Central memory CD8-positive, alpha-beta T cell (primary cell): ENCODE results near the gene KDM2B.

Source experiments
- ATAC-seq: fragments of 150-1000 bp; cut with Tn5 transposase; replicated peaks from 2 replicates; pipeline ENCODE4 v1.10.0; 2022; ENCODE audit warnings: mild to moderate bottlenecking, moderate FRiP score, moderate number of reproducible peaks; ENCODE audit not compliant: poor library complexity, severe bottlenecking; ENCODE audit errors: extremely low read depth
- DNase-seq, 2 donors: peaks; one replicate each; pipeline ENCODE4 v3.0.0; 2021; ENCODE audit warnings: low spot score in 2 of 2
- H3K27ac Mint-ChIP-seq: one replicate; pipeline ENCODE4 v1.8.0; 2022; ENCODE audit warnings: low read depth, mild to moderate bottlenecking, moderate library complexity, mixed read lengths
- H3K27me3 Mint-ChIP-seq: one replicate; pipeline ENCODE4 v1.8.0; 2022; ENCODE audit warnings: mixed read lengths
- H3K36me3 Mint-ChIP-seq: one replicate; pipeline ENCODE4 v1.8.0; 2022; ENCODE audit warnings: mild to moderate bottlenecking, moderate library complexity, mixed read lengths; ENCODE audit not compliant: insufficient read depth
- H3K4me1 Mint-ChIP-seq: one replicate; pipeline ENCODE4 v1.8.0; 2022; ENCODE audit warnings: mixed read lengths
- H3K4me3 Mint-ChIP-seq: one replicate; pipeline ENCODE4 v1.8.0; 2022; ENCODE audit warnings: mild to moderate bottlenecking, moderate library complexity, mixed read lengths
- H3K9me3 Mint-ChIP-seq: one replicate; pipeline ENCODE4 v1.8.0; 2022; ENCODE audit warnings: mixed read lengths

The KDM2B gene

DNA sequence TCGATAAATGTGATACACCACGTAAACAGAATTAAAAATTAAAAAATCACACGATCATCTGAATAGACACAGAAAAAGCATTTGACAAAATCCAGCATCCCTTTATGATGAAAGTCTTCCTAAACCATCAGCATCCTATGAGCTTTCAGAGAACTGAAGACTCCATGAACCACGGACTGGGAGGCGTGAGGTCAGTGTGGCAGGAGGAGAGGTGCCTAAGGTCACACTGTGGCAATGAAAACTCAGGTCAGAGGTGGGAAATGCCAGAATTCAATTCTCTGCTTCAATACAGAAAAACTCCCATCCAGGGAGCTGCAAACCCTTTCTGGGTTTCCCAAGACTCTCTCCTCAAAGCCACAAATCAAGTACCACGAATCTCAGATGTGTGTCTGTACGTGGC lies 51.6 kb downstream of the KDM2B start:
- DNase-seq: no peak
- Mint-ChIP-seq H3K9me3 (no peaks in the 10 kb centered on the region), H3K4me1 (peaks cover 21% of the 10 kb centered on the region), H3K36me3 (peaks cover 25% of the 10 kb centered on the region), H3K4me3 (no peak overlapping the region), H3K27ac (peak overlapping the region; percentile 35), H3K27me3 (no peaks in the 10 kb centered on the region)
- ATAC-seq: no peak

DNA sequence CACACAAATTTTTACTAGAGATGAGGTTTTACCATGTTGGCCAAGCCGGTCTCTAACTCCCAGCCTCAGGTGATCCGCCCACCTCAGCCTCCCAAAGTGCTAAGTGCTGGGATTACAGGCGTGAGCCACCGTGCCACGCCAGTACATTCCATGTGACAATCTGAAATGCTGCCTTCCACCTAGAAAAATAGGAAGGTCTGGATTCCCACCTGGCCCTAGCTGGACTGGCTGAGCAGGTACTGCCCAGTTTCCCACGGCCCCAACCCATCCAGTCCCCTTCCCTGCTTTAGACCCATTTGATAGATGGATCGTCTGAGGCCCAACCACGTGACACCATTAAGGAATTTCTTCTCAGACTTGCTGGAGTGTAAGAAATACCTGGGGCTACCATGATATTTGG lies 55.4 kb downstream of the KDM2B start:
- Mint-ChIP-seq H3K27ac (no peak overlapping the region), H3K4me1 (peaks cover 22% of the 10 kb centered on the region)

DNA sequence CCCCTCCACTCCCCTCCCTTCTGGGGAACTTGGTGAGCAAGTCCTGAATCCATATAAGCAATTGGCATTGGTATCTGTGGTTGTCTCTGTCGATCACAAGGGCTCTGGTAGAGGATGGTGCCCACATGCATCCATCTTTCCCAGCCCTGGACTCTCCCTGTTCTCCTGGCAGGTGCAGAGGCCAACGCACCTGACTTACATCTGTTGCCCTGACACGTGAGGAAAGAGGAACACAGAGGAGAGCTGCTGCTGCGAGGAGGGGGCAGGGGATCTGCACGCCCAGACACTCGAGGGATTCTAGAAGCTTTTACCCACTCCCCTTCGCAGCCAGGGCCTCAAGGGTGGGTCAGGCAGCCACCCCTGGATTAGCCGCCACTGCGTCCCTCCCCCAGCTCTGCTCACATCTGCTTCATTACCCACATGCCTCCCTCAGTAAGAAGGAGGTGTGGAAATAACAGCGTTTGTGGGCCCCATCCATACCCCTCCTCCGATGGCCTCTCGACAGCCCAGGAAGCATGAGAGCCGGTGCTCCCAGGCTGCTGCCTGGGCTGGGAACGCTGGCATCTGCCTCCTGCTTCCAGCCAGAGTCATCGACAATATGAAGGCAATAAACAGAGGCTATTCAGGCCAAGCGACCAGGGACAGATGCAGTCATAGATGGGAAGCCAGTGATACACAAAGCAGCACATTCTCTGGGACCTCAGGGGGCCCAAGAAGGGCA lies 56.5 kb downstream of the KDM2B start:
- H3K27me3 Mint-ChIP-seq: no peaks in the 10 kb centered on the region
- H3K27ac Mint-ChIP-seq: no peak overlapping the region
- H3K4me1 Mint-ChIP-seq: peaks cover 19% of the 10 kb centered on the region
- ATAC-seq (no peak), DNase-seq (no peak)
- peaks cover 14% of the 10 kb centered on the region for H3K36me3 Mint-ChIP-seq
- no peaks in the 10 kb centered on the region for H3K9me3 Mint-ChIP-seq
- no peak overlapping the region for H3K4me3 Mint-ChIP-seq

More for the DNA sequence above, 55.4 kb downstream of the KDM2B start:
- H3K4me3 Mint-ChIP-seq: no peak overlapping the region
- ATAC-seq: no peak
- no peaks in the 10 kb centered on the region for H3K27me3 Mint-ChIP-seq
- DNase-seq: no peak
- peaks cover 14% of the 10 kb centered on the region for H3K36me3 Mint-ChIP-seq
- H3K9me3 Mint-ChIP-seq: no peaks in the 10 kb centered on the region

GRCh38 chr12:121523741-121524140 lies 57.1 kb downstream of the KDM2B start:
- Mint-ChIP-seq H3K36me3 (peaks cover 12% of the 10 kb centered on the region), H3K4me1 (peaks cover 16% of the 10 kb centered on the region), H3K27ac (no peak overlapping the region), H3K27me3 (no peaks in the 10 kb centered on the region), H3K4me3 (no peak overlapping the region), H3K9me3 (no peaks in the 10 kb centered on the region)
- ATAC-seq: no peak
- no peak for DNase-seq

GRCh38 chr12:121522971-121523370 lies 57.9 kb downstream of the KDM2B start:
- H3K27ac Mint-ChIP-seq: peak overlapping the region; percentile 80
- H3K4me1 Mint-ChIP-seq: peaks cover 15% of the 10 kb centered on the region
- DNase-seq: no peak
- no peak for ATAC-seq
- H3K9me3 Mint-ChIP-seq: no peaks in the 10 kb centered on the region
- H3K36me3 Mint-ChIP-seq: peaks cover 9% of the 10 kb centered on the region
- no peaks in the 10 kb centered on the region for H3K27me3 Mint-ChIP-seq
- H3K4me3 Mint-ChIP-seq: no peak overlapping the region

GRCh38 chr12:121520586-121521086 lies 60.2 kb downstream of the KDM2B start:
- Mint-ChIP-seq H3K4me3 (no peak overlapping the region), H3K27me3 (no peaks in the 10 kb centered on the region), H3K36me3 (peaks cover 14% of the 10 kb centered on the region), H3K9me3 (no peaks in the 10 kb centered on the region), H3K4me1 (peaks cover 18% of the 10 kb centered on the region), H3K27ac (no peak overlapping the region)
- no peak for DNase-seq
- ATAC-seq: no peak

DNA sequence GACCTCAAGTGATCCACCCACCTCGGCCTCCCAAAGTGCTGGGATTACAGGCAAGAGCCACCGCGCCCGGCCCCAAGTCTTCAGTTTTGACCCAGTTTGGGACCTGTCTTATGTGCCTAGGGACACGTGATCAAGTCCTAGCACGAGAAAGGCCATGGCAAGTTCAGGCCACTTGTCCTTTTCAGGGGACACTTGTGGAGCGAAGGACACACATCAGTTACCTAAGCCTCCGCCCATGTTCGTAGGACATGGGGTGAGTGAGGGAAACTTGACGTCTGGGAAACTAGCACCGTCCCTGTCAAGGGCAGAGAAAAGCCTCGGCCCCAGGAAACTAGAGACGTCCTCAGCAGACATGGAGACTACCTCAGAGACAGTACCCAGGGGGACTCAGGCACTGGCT lies 60.7 kb downstream of the KDM2B start:
- Mint-ChIP-seq H3K4me3 (no peak overlapping the region), H3K9me3 (no peaks in the 10 kb centered on the region), H3K27ac (no peak overlapping the region), H3K4me1 (peaks cover 21% of the 10 kb centered on the region), H3K27me3 (no peaks in the 10 kb centered on the region), H3K36me3 (peaks cover 16% of the 10 kb centered on the region)
- DNase-seq (no peak), ATAC-seq (no peak)

DNA sequence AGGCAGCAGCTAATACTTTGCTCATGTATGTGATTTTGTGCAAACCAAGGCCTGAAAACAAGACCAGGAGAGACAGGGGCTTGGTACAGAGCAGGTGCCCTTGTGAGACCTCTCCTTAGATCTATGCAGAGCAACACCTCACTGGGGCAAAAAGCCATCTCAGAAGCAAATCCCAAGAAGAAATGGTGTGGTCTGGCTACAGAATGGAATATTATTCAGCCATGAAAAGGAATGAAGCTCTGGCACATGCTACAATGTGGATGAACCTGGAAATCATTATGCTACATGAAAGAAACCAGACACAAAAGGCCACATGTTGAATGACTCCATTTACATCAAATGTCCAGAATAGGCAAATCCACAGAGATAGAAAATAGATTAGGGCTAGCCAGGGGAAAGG lies 61.6 kb downstream of the KDM2B start:
- H3K4me1 Mint-ChIP-seq: peaks cover 23% of the 10 kb centered on the region
- DNase-seq (no peak), ATAC-seq (no peak)
- no peaks in the 10 kb centered on the region for H3K9me3 Mint-ChIP-seq
- no peaks in the 10 kb centered on the region for H3K27me3 Mint-ChIP-seq
- H3K27ac Mint-ChIP-seq: no peak overlapping the region
- H3K4me3 Mint-ChIP-seq: no peak overlapping the region
- H3K36me3 Mint-ChIP-seq: peaks cover 20% of the 10 kb centered on the region

DNA sequence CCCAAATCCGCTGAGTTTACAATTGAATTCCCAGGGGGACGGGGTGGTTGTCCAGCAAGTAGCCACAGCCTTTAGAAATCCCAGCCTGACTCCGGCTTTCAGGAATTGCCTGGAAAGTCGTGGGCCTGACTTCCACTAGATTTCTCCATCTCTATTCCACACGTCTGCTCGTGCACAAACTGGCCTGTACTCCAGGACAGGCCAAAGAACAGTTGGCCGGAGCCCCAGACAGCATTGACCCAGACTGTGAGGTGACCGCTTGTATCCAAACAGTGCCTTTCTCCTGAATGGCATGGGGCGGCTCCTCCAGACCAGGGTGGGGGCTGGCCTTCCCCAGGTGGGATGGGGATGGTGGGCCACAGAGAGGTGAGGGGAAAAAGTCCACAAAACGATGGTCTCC lies 62.2 kb downstream of the KDM2B start:
- H3K27ac Mint-ChIP-seq: no peak overlapping the region
- H3K4me1 Mint-ChIP-seq: peaks cover 23% of the 10 kb centered on the region
- no peak overlapping the region for H3K4me3 Mint-ChIP-seq
- DNase-seq: no peak
- no peak for ATAC-seq
- H3K27me3 Mint-ChIP-seq: no peaks in the 10 kb centered on the region
- H3K9me3 Mint-ChIP-seq: no peaks in the 10 kb centered on the region
- H3K36me3 Mint-ChIP-seq: peaks cover 22% of the 10 kb centered on the region

- ATAC-seq (no peak), DNase-seq (no peak)
- Mint-ChIP-seq H3K4me1 (peaks cover 12% of the 10 kb centered on the region), H3K27me3 (no peaks in the 10 kb centered on the region), H3K36me3 (peaks cover 22% of the 10 kb centered on the region), H3K4me3 (no peak overlapping the region), H3K27ac (no peak overlapping the region), H3K9me3 (no peaks in the 10 kb centered on the region)
These were observed 64.3 kb downstream of the KDM2B start for GRCh38 chr12:121516437-121517011.

DNA sequence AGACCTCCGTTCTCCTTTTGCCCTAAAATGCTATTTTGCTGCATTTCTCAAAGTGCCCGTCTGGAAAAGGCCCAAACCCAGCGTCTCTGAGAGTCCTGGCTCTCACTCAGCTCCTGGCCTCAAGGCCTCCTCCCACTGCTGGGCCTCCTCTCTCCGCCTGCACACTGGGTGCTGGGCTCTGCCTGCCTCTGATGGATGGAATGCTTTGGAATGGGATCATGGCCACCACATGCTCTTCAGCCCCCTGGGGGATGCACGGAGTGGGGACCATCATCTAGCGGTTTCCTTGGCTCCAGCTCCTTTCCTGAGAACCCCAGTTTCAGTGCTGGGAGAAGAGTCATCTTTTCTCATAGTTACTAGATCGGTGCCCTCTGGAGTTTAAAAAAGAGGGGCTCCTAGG lies 65.2 kb downstream of the KDM2B start:
- Mint-ChIP-seq H3K4me1 (peaks cover 12% of the 10 kb centered on the region), H3K36me3 (peaks cover 24% of the 10 kb centered on the region), H3K27me3 (no peaks in the 10 kb centered on the region), H3K27ac (peak overlapping the region; percentile 91), H3K9me3 (no peaks in the 10 kb centered on the region), H3K4me3 (no peak overlapping the region)
- no peak for DNase-seq
- no peak for ATAC-seq

DNA sequence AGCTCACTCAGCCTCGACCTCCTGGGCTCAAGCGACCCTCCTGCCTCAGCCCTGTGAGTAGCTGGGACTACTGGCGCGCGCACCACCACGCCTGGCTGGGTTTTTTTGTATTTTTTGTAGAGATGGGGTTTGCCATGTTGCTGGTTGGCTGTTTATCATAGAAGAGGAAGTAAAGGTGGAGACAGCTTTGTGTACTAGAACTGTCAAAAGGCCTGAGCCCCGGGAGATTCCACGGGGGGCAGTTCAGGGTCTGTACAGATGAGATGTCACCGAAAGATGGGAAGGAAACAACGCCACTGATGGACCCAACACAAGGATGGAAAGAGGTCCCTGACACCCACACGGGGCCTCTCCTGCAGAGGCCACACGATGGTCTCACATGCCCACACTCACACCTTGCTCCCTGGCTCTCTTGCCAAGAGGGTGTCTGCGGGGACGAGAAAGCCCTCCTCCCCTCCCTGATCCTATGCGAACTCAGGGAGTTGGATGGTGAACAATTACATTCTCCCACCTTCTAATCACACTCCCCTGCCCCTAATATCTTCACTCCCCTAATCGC lies 66.6 kb downstream of the KDM2B start:
- Mint-ChIP-seq H3K4me3 (no peak overlapping the region), H3K36me3 (peaks cover 31% of the 10 kb centered on the region), H3K27me3 (no peaks in the 10 kb centered on the region), H3K9me3 (no peaks in the 10 kb centered on the region), H3K27ac (peak overlapping the region; percentile 80), H3K4me1 (peaks cover 12% of the 10 kb centered on the region)
- DNase-seq (no peak), ATAC-seq (peak; percentile 57)
